Loucy (cell line): ENCODE results near the gene HOXB4.

Experiments
- H2AFZ ChIP-seq: fragments of 200-600 bp; sonication (generic); 2 replicates; pipeline ENCODE4 v1.6.0; 2016; ENCODE audit warnings: antibody characterized with exemption, mild to moderate bottlenecking, low read length, moderate library complexity
- H3F3A ChIP-seq: fragments of 200-600 bp; 2 replicates; pipeline ENCODE4 v1.6.0; 2016; ENCODE audit warnings: antibody characterized with exemption, low read depth, mild to moderate bottlenecking
- H3K27me3 ChIP-seq: fragments of 200-600 bp; sonication (generic); 2 replicates; pipeline ENCODE4 v1.6.1; 2014; ENCODE audit warnings: low read length, mild to moderate bottlenecking; ENCODE audit not compliant: insufficient read depth, poor library complexity, severe bottlenecking
- H3K36me3 ChIP-seq: fragments of 200-600 bp; sonication (generic); 2 replicates; pipeline ENCODE4 v1.6.1; 2016; ENCODE audit warnings: low read length; ENCODE audit not compliant: insufficient read depth
- H3K4me1 ChIP-seq: fragments of 200-600 bp; sonication (generic); 2 replicates; pipeline ENCODE4 v1.5.1; 2014; ENCODE audit warnings: low read length, mild to moderate bottlenecking; ENCODE audit not compliant: insufficient read depth, poor library complexity, severe bottlenecking
- H3K4me2 ChIP-seq: fragments of 200-600 bp; sonication (generic); 2 replicates; pipeline ENCODE4 v1.6.0; 2014; ENCODE audit warnings: antibody characterized with exemption, low read length, low read depth, mild to moderate bottlenecking; ENCODE audit not compliant: poor library complexity, severe bottlenecking
- H3K4me3 ChIP-seq: fragments of 200-600 bp; sonication (generic); 2 replicates; pipeline ENCODE4 v1.5.1; 2014; ENCODE audit warnings: low read length, mild to moderate bottlenecking, mixed read lengths; ENCODE audit not compliant: poor library complexity, severe bottlenecking
- H3K79me2 ChIP-seq: fragments of 200-600 bp; sonication (generic); 2 replicates; pipeline ENCODE4 v1.6.1; 2014; ENCODE audit warnings: low read length; ENCODE audit not compliant: insufficient read depth
- H3K9ac ChIP-seq: fragments of 200-600 bp; sonication (generic); 2 replicates; pipeline ENCODE4 v1.6.0; 2014; ENCODE audit warnings: mild to moderate bottlenecking, low read depth, low read length, moderate library complexity; ENCODE audit not compliant: poor library complexity, severe bottlenecking
- H3K9me2 ChIP-seq: fragments of 200-600 bp; sonication (generic); replicated peaks from 2 replicates; pipeline ENCODE4 v1.6.1; 2016; ENCODE audit warnings: low read depth, low read length, mixed read lengths
- H3K9me3 ChIP-seq: fragments of 200-600 bp; sonication (generic); 2 replicates; pipeline ENCODE4 v1.6.1; 2014; ENCODE audit warnings: mild to moderate bottlenecking, antibody characterized with exemption, low read length, low read depth; ENCODE audit not compliant: insufficient read depth
- H4K20me1 ChIP-seq: fragments of 200-600 bp; sonication (generic); 2 replicates; pipeline ENCODE4 v1.6.0; 2014; ENCODE audit warnings: antibody characterized with exemption, low read length, mild to moderate bottlenecking; ENCODE audit not compliant: insufficient read depth, poor library complexity, severe bottlenecking
- EZH2phosphoT487 ChIP-seq: fragments of 200-600 bp; IDR thresholded peaks from 2 replicates; pipeline ENCODE4 v1.6.1; 2018; ENCODE audit warnings: antibody characterized with exemption, mild to moderate bottlenecking, moderate library complexity, borderline replicate concordance
- TF ChIP-seq, protein P1 (sequence below): fragments of 200-600 bp; sonication (generic); conservative IDR thresholded peaks from 2 replicates; pipeline ENCODE4 v1.5.1; 2014; ENCODE audit warnings: mild to moderate bottlenecking, antibody characterized with exemption, low read length

The HOXB4 gene

DNA sequence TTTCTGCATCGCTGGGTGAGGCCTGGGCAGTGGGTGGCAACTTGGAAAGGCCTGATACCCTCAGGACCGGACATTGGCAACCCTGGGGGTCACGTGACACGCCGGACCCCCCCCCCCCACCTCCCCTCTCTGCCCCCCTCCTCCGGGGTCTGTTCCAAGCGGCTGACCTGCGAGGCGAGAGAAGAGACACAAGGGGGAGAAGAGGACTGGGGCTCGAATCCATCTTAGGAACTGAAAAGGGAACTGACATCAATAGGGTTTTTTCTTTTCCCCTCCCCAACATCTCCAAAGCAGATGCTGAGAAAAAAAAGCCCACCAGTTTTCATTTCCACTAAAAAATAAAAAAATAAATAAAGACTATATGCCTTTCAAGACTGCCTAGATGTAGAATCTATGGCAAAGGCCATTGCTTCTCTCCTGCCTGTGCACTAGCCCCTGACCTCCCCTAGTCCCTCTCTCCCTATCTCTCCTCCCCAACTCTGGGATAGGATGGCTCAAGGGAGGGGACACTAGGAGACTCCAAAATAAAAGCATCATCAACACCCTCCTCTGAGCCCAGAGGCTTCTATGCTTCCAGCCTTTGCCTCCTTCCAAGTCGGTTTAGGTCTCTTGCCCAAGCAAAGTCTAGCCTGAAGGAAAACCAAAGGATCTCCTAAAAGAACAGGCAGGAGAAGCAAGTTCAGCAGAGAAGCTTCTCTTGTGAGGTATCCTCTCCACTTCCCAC, 25.5 kb downstream of the HOXB4 start:
- no peak for TF ChIP-seq EZH2phosphoT487
- TF ChIP-seq, protein P1, sequence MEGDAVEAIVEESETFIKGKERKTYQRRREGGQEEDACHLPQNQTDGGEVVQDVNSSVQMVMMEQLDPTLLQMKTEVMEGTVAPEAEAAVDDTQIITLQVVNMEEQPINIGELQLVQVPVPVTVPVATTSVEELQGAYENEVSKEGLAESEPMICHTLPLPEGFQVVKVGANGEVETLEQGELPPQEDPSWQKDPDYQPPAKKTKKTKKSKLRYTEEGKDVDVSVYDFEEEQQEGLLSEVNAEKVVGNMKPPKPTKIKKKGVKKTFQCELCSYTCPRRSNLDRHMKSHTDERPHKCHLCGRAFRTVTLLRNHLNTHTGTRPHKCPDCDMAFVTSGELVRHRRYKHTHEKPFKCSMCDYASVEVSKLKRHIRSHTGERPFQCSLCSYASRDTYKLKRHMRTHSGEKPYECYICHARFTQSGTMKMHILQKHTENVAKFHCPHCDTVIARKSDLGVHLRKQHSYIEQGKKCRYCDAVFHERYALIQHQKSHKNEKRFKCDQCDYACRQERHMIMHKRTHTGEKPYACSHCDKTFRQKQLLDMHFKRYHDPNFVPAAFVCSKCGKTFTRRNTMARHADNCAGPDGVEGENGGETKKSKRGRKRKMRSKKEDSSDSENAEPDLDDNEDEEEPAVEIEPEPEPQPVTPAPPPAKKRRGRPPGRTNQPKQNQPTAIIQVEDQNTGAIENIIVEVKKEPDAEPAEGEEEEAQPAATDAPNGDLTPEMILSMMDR: no peak
- H3K9me3 ChIP-seq: no peaks in the 10 kb centered on the region
- no peak overlapping the region for H2AFZ ChIP-seq
- no peak overlapping the region for H3K4me2 ChIP-seq
- no peaks in the 10 kb centered on the region for H3K9me2 ChIP-seq
- H3K27me3 ChIP-seq: no peaks in the 10 kb centered on the region
- H3K9ac ChIP-seq: no peak overlapping the region
- H3K4me3 ChIP-seq: no peak overlapping the region
- peaks cover 86% of the 10 kb centered on the region for H3K36me3 ChIP-seq
- H3K79me2 ChIP-seq: peaks cover 99% of the 10 kb centered on the region
- H3F3A ChIP-seq: peaks cover 18% of the 10 kb centered on the region; the same call in 1 of the 2 replicates
- peaks cover 35% of the 10 kb centered on the region for H3K4me1 ChIP-seq
- H4K20me1 ChIP-seq: peaks cover 81% of the 10 kb centered on the region

DNA sequence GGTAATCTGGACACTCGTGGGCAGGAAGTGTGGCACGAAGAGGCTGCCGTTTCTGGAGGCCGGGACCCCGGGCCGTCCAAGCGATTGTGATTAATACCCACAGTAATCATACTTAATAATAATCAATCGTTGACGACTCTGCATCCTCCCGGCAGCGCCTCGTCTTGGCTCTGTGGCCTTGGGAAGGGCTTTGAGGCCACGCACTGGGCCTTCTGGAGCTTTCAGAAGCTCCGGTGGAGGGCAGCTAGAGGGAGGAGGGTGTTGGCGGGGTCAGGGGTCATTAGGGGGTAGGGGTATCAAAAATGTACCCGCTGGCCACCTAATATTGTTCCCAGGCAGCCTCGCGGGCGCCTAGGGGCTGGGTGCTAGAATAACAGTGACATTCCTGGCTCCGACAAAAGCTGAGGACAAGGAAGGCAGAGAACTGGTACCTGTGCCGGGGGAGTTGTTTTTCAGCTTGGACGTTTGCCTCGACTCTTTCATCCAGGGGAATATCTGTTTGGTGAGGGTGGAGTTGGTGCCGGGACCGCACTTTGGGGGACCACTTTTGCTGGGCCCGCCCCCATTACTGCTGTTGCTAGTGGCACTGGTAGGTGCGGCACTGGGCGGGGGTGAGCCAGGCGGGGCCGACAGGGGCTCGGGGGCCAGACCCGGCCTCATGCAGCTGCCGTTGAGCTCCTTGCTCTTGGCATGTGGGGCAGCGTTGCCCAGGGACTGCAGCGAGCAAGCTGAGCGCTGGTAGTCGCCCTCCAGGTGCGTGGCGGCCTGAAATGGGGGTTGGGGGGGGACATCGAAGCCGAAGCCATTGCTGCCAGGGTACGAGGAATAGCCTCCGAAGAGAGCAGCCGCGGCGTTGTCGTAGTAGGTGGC, 26.3 kb downstream of the HOXB4 start:
- Histone ChIP-seq H3K9ac (no peak overlapping the region), H3F3A (peaks cover 24% of the 10 kb centered on the region), H3K27me3 (no peaks in the 10 kb centered on the region), H3K9me3 (no peaks in the 10 kb centered on the region), H3K36me3 (peaks cover 80% of the 10 kb centered on the region), H3K4me2 (no peak overlapping the region), H3K4me1 (peaks cover 33% of the 10 kb centered on the region), H3K4me3 (no peak overlapping the region), H3K9me2 (no peaks in the 10 kb centered on the region), H4K20me1 (peaks cover 73% of the 10 kb centered on the region), H2AFZ (no peak overlapping the region), H3K79me2 (peaks cover 95% of the 10 kb centered on the region)
- TF ChIP-seq EZH2phosphoT487: no peak
- TF ChIP-seq, protein P1: no peak

DNA sequence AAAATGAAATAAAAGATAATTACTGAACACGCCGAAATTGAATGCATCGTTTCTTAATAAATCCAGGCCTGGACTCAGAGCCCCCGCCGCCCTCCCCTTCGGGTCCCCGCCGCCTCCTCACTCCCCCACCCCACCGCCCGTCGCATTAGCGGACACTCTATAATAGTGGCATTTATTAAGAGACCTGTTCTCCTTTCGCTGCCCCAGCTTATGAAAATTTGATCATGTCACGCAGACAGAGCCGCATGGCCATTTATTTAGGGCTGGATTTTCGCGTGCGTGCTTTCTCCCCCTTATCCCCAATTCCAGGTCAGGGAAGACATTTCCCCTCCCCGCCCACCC, 27.0 kb downstream of the HOXB4 start:
- Histone ChIP-seq H3K4me2 (no peak overlapping the region), H3K79me2 (peaks cover 95% of the 10 kb centered on the region), H3K4me3 (no peak overlapping the region), H3K36me3 (peaks cover 73% of the 10 kb centered on the region), H3K27me3 (no peaks in the 10 kb centered on the region), H3F3A (peaks cover 30% of the 10 kb centered on the region), H3K4me1 (peaks cover 34% of the 10 kb centered on the region), H4K20me1 (peaks cover 66% of the 10 kb centered on the region), H3K9me2 (no peaks in the 10 kb centered on the region), H3K9ac (no peak overlapping the region), H3K9me3 (no peaks in the 10 kb centered on the region), H2AFZ (no peak overlapping the region)
- TF ChIP-seq EZH2phosphoT487: no peak
